Endodermal cell (in vitro differentiated cells): Measurements from ENCODE around the gene GTPBP4. TPM values are rescaled to one million over a fixed set of nuclear protein-coding genes. Genes with fewer than 3 reads are reported as not detected.

Experiments
- DNase-seq: peaks from one replicate; pipeline ENCODE4 v3.0.0-alpha.2; 2017
- H3K27ac ChIP-seq: 2 replicates; pipeline ENCODE4 v1.5.1; 2013; ENCODE audit warnings: mild to moderate bottlenecking, low read depth, low read length, moderate library complexity
- H3K27me3 ChIP-seq: 2 replicates; pipeline ENCODE4 v1.6.1; 2013; ENCODE audit warnings: mild to moderate bottlenecking, low read length, moderate library complexity; ENCODE audit not compliant: insufficient read depth, control insufficient read depth, poor library complexity, severe bottlenecking
- H3K36me3 ChIP-seq: 2 replicates; pipeline ENCODE4 v1.7.0; 2013; ENCODE audit warnings: mild to moderate bottlenecking, low read length, moderate library complexity; ENCODE audit not compliant: control insufficient read depth, insufficient read depth
- H3K4me1 ChIP-seq: one replicate; pipeline ENCODE4 v1.7.0; 2013; ENCODE audit warnings: low read length; ENCODE audit not compliant: control insufficient read depth, insufficient read depth
- H3K4me3 ChIP-seq: 2 replicates; pipeline ENCODE4 v1.5.1; 2013; ENCODE audit warnings: mild to moderate bottlenecking, low read length, moderate library complexity
- H3K9ac ChIP-seq: 2 replicates; pipeline ENCODE4 v1.6.1; 2013; ENCODE audit warnings: mild to moderate bottlenecking, low read length, moderate library complexity; ENCODE audit not compliant: poor library complexity, severe bottlenecking; ENCODE audit errors: extremely low read depth
- H3K9me3 ChIP-seq: 2 replicates; pipeline ENCODE4 v1.6.1; 2013; ENCODE audit warnings: mild to moderate bottlenecking, low read length, moderate library complexity; ENCODE audit not compliant: control insufficient read depth
- H3K27ac Mint-ChIP-seq: 2 replicates; pipeline ENCODE4 v1.8.0; 2020; ENCODE audit warnings: mixed read lengths
- H3K27me3 Mint-ChIP-seq: 2 replicates; pipeline ENCODE4 v1.8.0; 2021; ENCODE audit warnings: mild to moderate bottlenecking, mixed read lengths; ENCODE audit not compliant: insufficient read depth
- H3K36me3 Mint-ChIP-seq: 2 replicates; pipeline ENCODE4 v1.8.0; 2020; ENCODE audit warnings: low read depth, mixed read lengths
- H3K4me1 Mint-ChIP-seq: 2 replicates; pipeline ENCODE4 v1.8.0; 2020; ENCODE audit warnings: mixed read lengths
- H3K4me3 Mint-ChIP-seq: 2 replicates; pipeline ENCODE4 v1.8.0; 2020; ENCODE audit warnings: mild to moderate bottlenecking, moderate library complexity, mixed read lengths
- H3K9me3 Mint-ChIP-seq: 2 replicates; pipeline ENCODE4 v1.8.0; 2020; ENCODE audit warnings: mild to moderate bottlenecking, mixed read lengths
- WGBS, 2 experiments: methylation state at CpG; one replicate each; pipeline versions ENCODE4 v1.1.5 to v1.1.7; 2013; ENCODE audit warnings: missing lambda C conversion rate in 2 of 2, mixed read lengths in 1 of 2; ENCODE audit not compliant: insufficient coverage in 1 of 2, insufficient read length in 1 of 2; 5-methylcytosine and 5-hydroxymethylcytosine counted together
- total RNA-seq, 2 donors: library from RNA; stranded (reverse); fragmentation: NEBNext Ultra II Directional in 1 of 2; extraction: Animal tissue kit (Norgen Biotek cat#: 25700) in 1 of 2; gene quantifications; 2 replicates in 1 of 2; 3 replicates in 1 of 2; pipeline ENCODE4 v1.2.1, GENCODE V29; 2021
- TF ChIP-seq, protein P1 (sequence below): fragments of 200-600 bp; sonication (generic); conservative IDR thresholded peaks from 2 replicates; pipeline ENCODE4 v1.5.0; 2021; ENCODE audit warnings: antibody characterized with exemption, mild to moderate bottlenecking

GTPBP4 gene
- total RNA-seq, 2 donors from 2014 or later: 67.2 to 70.9 TPM

DNA sequence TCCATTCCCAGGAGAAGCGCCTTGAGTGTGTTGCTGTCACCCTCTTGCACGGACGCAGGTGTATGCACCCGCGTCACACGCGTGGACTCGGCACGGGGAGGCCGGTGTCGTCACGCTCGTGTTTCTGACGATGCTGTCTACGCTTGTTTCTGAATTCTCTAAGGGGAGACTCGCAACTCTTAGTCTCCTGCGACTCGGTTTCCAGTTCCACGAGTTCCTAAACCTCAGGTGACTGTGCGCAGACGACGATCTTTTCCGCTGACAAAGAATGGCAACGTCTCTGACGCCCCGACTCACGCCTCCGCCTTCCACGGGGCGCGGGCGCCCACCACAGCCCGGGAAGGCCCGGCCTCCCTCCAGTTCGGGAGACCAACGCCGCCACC, 60.1 kb downstream of the GTPBP4 start:
- Mint-ChIP-seq H3K9me3 (no peaks in the 10 kb centered on the region), H3K36me3 (peaks cover 36% of the 10 kb centered on the region), H3K4me1 (peaks cover 17% of the 10 kb centered on the region), H3K27ac (peak overlapping the region; percentile 99), H3K4me3 (peak overlapping the region; percentile 91), H3K27me3 (no peaks in the 10 kb centered on the region)
- Histone ChIP-seq H3K36me3 (peaks cover 51% of the 10 kb centered on the region), H3K4me3 (peak overlapping the region; percentile 100), H3K27me3 (no peaks in the 10 kb centered on the region), H3K9me3 (no peaks in the 10 kb centered on the region), H3K4me1 (peaks cover 3% of the 10 kb centered on the region), H3K9ac (peak overlapping the region; percentile 92), H3K27ac (peak overlapping the region; percentile 99)
- WGBS, 2 experiments: 0% methylated on average over 19 to 37 of the region's 37 CpGs
- TF ChIP-seq, protein P1, sequence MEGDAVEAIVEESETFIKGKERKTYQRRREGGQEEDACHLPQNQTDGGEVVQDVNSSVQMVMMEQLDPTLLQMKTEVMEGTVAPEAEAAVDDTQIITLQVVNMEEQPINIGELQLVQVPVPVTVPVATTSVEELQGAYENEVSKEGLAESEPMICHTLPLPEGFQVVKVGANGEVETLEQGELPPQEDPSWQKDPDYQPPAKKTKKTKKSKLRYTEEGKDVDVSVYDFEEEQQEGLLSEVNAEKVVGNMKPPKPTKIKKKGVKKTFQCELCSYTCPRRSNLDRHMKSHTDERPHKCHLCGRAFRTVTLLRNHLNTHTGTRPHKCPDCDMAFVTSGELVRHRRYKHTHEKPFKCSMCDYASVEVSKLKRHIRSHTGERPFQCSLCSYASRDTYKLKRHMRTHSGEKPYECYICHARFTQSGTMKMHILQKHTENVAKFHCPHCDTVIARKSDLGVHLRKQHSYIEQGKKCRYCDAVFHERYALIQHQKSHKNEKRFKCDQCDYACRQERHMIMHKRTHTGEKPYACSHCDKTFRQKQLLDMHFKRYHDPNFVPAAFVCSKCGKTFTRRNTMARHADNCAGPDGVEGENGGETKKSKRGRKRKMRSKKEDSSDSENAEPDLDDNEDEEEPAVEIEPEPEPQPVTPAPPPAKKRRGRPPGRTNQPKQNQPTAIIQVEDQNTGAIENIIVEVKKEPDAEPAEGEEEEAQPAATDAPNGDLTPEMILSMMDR: no peak
- no peak for DNase-seq

DNA sequence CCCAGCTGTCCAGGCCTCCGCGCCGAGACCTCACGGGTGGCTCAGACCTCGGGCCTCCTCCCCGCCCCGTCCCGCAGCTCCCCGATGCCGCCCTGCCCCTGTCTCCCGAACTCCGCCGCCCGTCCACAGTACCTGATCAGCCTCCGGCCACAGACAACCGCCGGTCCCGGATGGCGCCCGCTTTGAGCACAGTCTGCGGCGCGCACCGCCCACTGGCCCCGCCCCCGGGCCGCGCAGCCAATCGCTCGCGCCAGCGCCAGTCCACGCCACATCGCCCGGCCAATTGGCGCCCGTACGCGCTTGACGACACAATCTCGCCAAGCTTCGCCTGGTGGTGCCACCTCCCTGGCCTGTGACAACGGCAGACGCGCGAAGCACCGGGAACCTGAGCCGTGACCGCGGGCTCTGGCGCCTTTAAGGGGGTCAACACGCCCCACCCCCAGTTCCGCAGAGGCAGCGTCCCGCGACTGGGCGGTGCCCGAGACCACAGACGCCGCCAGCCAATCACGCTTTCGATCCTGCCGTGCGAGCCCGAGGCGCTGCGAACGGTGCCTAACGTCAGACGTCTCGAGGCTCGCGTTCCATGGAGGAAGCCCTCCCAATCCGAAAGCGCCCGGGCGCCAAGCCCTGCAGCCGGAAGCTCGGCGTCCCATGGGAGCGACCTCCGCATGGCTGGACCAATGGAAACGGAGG, 60.6 kb downstream of the GTPBP4 start, which contains the start of gene IDI1:
Gene IDI1 (minus strand): TSS at position 388 of the 693 bp plus-strand sequence. CDS start 116 bp downstream, at position 272.
- 0% methylated on average over 22 to 83 of the region's 83 CpGs for WGBS, 2 experiments
- peak within 1 kb of the TSS; percentile 99 for H3K27ac Mint-ChIP-seq
- no peaks in the 10 kb centered on the region for H3K9me3 Mint-ChIP-seq
- H3K9me3 ChIP-seq: no peaks in the 10 kb centered on the region
- H3K9ac ChIP-seq: peak within 1 kb of the TSS; percentile 92
- peaks cover 38% of the 10 kb centered on the region for H3K36me3 Mint-ChIP-seq
- no peaks in the 10 kb centered on the region for H3K27me3 ChIP-seq
- peak within 1 kb of the TSS; percentile 100 for H3K4me3 ChIP-seq
- DNase-seq: peak; percentile 99
- no peaks in the 10 kb centered on the region for H3K27me3 Mint-ChIP-seq
- H3K27ac ChIP-seq: peak within 1 kb of the TSS; percentile 99
- peaks cover 51% of the 10 kb centered on the region for H3K36me3 ChIP-seq
- TF ChIP-seq, protein P1: no peak
- peaks cover 3% of the 10 kb centered on the region for H3K4me1 ChIP-seq
- H3K4me3 Mint-ChIP-seq: peak within 1 kb of the TSS; percentile 91
- peaks cover 17% of the 10 kb centered on the region for H3K4me1 Mint-ChIP-seq

DNA sequence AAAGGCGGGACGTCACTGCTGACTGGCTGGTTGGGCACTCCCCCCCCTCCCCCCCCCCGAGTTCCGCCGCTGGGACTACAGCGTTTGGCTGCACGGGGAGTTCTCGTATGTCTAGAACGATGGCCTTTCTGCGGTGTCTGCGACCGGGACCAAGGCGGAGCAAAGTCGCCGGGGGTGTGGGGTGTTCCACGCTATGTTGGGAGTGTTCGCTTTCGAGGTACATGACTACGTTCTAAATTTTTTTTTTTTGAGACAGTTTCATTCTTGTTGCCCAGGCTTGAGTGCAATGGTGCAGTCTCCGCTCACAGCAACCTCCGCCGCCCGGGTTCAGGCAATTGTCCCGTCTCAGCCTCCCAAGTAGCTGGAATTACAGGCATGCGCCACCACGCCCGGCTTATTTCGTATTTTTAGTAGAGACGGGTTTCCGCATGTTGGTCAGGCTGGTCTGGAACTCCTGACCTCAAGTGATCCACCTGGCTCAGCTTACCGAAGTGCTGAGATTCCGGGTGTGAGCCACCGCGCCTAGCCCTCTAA, 61.3 kb downstream of the GTPBP4 start:
- Mint-ChIP-seq H3K9me3 (no peaks in the 10 kb centered on the region), H3K4me1 (peaks cover 19% of the 10 kb centered on the region), H3K36me3 (peaks cover 44% of the 10 kb centered on the region), H3K27ac (peak overlapping the region; percentile 99), H3K27me3 (no peaks in the 10 kb centered on the region), H3K4me3 (peak overlapping the region; percentile 91)
- Histone ChIP-seq H3K9ac (peak overlapping the region; percentile 92), H3K4me3 (peak overlapping the region; percentile 100), H3K4me1 (peaks cover 3% of the 10 kb centered on the region), H3K9me3 (no peaks in the 10 kb centered on the region), H3K36me3 (peaks cover 51% of the 10 kb centered on the region), H3K27ac (peak overlapping the region; percentile 99), H3K27me3 (no peaks in the 10 kb centered on the region)
- TF ChIP-seq, protein P1: no peak
- 1 to 2% methylated on average over 23 to 34 of the region's 34 CpGs for WGBS, 2 experiments
- DNase-seq: no peak
